Measurements from ENCODE around the gene ZNF729. TPM values are rescaled to one million over a fixed set of nuclear protein-coding genes. Genes with fewer than 3 reads are reported as not detected.
"Not testable (repeated sequence)": the region's sequence is repeated elsewhere in the genome, so short reads cannot be mapped to it uniquely, and the experiment has no call there.

The ZNF729 gene
- total RNA-seq, result not detected in 2 replicates

GRCh38 chr19:22286151-22286810, at the start of gene ZNF729:
Gene ZNF729 (plus strand): TSS chr19:22286441. CDS start chr19:22286526, 85 bp downstream.
- TF ChIP-seq CTCF (IDR thresholded peaks at IDR 0.05; ENCODE audit: insufficient read depth, low read depth, low read length), result no peak
- no peak for DNase-seq (ENCODE audit: low read depth)
- H3K4me3 ChIP-seq (ENCODE audit: low read depth, low read length), result no peak within 1 kb of the TSS

GRCh38 chr19:22256856-22257255, 29.4 kb upstream of the ZNF729 start:
- TF ChIP-seq CTCF (IDR thresholded peaks at IDR 0.05; ENCODE audit: insufficient read depth, low read depth, low read length), result no peak
- no peak for DNase-seq (ENCODE audit: low read depth)
- no peak overlapping the region for H3K4me3 ChIP-seq (ENCODE audit: low read depth, low read length)

- TF ChIP-seq CTCF (IDR thresholded peaks at IDR 0.05; ENCODE audit: insufficient read depth, low read depth, low read length), result no peak
- no peak overlapping the region for H3K4me3 ChIP-seq (ENCODE audit: low read depth, low read length)
- DNase-seq (ENCODE audit: low read depth), result no peak
Measured at GRCh38 chr19:22257381-22257780, 28.9 kb upstream of the ZNF729 start.

GRCh38 chr19:22257916-22258315, 28.3 kb upstream of the ZNF729 start:
- TF ChIP-seq CTCF (IDR thresholded peaks at IDR 0.05; ENCODE audit: insufficient read depth, low read depth, low read length), result no peak
- no peak overlapping the region for H3K4me3 ChIP-seq (ENCODE audit: low read depth, low read length)
- no peak for DNase-seq (ENCODE audit: low read depth)

GRCh38 chr19:22260499-22260898, 25.7 kb upstream of the ZNF729 start:
- no peak for DNase-seq (ENCODE audit: low read depth)
- no peak for TF ChIP-seq CTCF (IDR thresholded peaks at IDR 0.05; ENCODE audit: insufficient read depth, low read depth, low read length)

GRCh38 chr19:22261596-22261995, 24.6 kb upstream of the ZNF729 start:
- TF ChIP-seq CTCF (IDR thresholded peaks at IDR 0.05; ENCODE audit: insufficient read depth, low read depth, low read length), result no peak
- DNase-seq (ENCODE audit: low read depth), result no peak
- no peak overlapping the region for H3K4me3 ChIP-seq (ENCODE audit: low read depth, low read length)

More at GRCh38 chr19:22260499-22260898, 25.7 kb upstream of the ZNF729 start:
- H3K4me3 ChIP-seq (ENCODE audit: low read depth, low read length), result no peak overlapping the region

GRCh38 chr19:22263121-22263520, 23.1 kb upstream of the ZNF729 start:
- TF ChIP-seq CTCF (IDR thresholded peaks at IDR 0.05; ENCODE audit: insufficient read depth, low read depth, low read length), result no peak
- H3K4me3 ChIP-seq (ENCODE audit: low read depth, low read length), result no peak overlapping the region
- no peak for DNase-seq (ENCODE audit: low read depth)

GRCh38 chr19:22321554-22321953, 35.3 kb downstream of the ZNF729 start:
- H3K4me3 ChIP-seq (ENCODE audit: low read depth, low read length); DNase-seq (ENCODE audit: low read depth): not testable (repeated sequence)
